HG02973 (cell line): ENCODE measurements around the gene NT5C2.
A peak's percentile ranks its signal among the peaks of the same experiment; 100 is the strongest.

Experiments used
- ATAC-seq: cut with Tn5 transposase; IDR thresholded peaks from one replicate; pipeline ENCODE4 v1.9.1; 2021; ENCODE audit warnings: moderate library complexity; ENCODE audit not compliant: unreplicated experiment

NT5C2 gene

DNA sequence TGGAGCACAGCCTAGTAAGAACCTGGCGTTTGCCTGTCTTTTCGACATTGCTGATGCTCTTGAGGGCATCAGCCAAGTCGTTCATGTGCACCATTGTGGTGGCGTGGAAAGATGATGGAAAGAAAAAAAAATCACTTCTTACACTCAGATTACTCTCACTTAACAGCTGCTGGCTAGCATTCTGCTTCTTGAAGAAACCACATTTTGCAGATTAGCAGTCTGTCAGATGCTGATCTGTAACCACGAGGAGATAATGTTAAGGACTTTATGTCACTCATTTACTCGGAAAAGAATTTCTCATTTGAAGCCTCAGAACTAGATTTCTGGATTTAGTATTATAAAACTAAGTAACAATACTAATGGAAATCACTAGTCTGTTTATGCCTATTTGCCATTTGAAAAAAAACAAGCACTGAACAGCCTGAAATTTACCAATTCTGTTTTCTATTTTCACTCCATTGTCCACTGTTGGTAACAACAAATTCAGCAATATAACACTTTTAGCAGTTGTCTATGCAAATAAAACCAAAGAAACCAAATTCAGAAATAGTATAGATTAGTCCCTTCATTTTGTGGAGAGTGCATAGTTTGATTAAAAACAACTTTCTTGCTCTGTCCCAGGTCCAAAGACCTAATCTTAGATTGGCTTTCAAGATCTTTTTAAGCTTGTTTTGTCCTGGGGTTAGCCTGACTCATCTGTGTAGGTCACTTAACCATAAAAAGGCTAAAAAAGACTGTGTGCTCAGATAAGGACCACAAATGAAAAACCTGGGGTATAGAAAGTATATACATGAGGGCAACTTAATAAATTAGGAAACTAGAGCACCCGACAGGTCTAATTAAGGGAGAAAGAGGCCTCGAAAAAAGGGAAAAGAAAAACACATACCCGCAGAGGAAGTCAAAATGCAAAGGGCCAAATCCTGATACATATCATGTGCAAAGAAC, 67.5 kb downstream of the NT5C2 start:
- peak; percentile 82 for ATAC-seq

GRCh38 chr10:103124420-103125096, 68.5 kb downstream of the NT5C2 start:
- no peak for ATAC-seq

DNA sequence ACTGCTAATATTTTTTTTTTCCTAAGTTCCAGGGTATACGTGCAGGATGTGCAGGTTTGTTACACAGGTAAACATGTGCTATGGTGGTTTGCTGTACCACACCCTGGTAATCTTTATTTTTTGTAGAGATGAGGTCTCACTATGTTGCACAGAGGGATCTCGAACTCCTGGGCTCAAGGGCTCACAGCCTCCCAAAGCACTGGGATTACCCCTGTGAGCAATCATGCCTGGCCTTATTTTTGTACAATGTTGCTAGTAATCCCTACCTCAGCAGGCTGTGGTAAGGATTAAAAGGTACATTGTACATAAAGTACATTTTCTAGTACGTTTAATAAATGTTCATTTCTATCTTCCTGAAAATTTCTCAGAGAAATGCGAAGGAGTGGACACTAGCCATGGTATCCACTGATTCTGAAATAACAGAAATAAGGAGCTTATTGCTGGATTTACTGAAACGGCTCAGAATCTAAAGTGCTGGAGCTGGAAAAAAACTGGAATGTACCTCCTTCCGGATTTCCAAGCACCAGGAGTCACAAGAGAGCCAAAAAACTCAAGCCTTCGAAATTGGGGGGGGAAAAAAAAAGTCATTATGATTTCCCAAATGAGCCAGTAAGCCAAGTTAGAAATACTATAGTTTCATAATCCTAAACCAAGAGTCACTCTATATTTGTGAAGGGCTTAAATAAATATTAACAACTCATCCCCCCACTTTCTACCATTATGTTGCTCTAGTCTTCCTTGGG, 69.6 kb downstream of the NT5C2 start:
- no peak for ATAC-seq

DNA sequence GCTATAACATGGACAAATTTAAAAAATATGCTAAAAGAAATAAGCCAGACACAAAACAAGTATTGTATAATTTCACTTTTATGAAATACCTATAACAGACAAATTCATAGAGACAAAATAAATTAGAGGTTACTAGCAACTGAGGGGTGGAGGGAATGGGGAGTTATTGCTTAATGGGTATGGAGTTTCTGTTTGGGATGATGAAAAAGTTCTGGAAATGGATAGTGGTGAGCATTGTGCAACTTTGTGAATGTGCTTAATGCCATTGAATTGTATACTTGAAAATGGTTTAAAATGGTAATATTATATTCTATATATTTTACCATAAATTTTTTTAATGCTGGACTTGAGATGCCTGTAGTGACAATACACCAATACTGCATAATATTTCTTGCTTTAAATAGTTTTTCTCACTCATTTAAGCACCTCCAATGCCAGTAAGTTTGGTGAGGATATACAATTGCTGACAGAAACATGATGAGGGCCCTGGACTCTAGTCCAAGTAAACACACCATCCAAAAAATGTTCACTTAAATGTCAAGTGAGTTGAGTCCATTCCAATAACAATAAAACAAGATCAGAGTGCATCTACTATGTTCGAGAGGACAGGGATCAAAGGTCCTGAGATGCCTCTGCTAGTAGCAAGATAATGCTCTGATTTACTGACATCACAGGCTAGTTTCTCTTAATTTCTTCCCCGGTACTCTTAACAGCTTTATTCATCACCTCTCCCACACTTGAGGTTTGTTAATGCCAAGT, 71.9 kb downstream of the NT5C2 start:
- no peak for ATAC-seq

DNA sequence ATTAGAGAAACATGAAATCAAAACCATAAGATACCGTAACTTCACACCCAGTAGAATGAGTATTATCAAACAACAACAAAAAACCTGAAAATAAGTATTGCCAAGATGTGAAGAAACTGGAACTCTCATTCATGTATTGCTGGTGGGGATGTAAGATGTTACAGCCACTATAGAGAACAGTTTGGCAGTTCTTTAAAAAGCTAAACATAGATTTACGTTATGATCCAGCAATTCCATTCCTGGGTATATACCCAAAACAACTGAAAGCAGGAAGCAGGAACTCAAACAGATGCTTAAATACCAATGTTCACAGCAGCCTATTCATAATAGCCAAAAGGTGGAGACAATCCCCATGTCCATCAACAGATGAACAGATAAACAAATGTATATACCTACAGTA, 72.5 kb downstream of the NT5C2 start:
- ATAC-seq = no peak

GRCh38 chr10:103117247-103117646, 75.8 kb downstream of the NT5C2 start:
- no peak for ATAC-seq

- ATAC-seq = no peak
Observed at GRCh38 chr10:103114876-103115275, 78.2 kb downstream of the NT5C2 start.

- peak; percentile 64 for ATAC-seq
Observed at GRCh38 chr10:103111918-103112877, 80.9 kb downstream of the NT5C2 start.

DNA sequence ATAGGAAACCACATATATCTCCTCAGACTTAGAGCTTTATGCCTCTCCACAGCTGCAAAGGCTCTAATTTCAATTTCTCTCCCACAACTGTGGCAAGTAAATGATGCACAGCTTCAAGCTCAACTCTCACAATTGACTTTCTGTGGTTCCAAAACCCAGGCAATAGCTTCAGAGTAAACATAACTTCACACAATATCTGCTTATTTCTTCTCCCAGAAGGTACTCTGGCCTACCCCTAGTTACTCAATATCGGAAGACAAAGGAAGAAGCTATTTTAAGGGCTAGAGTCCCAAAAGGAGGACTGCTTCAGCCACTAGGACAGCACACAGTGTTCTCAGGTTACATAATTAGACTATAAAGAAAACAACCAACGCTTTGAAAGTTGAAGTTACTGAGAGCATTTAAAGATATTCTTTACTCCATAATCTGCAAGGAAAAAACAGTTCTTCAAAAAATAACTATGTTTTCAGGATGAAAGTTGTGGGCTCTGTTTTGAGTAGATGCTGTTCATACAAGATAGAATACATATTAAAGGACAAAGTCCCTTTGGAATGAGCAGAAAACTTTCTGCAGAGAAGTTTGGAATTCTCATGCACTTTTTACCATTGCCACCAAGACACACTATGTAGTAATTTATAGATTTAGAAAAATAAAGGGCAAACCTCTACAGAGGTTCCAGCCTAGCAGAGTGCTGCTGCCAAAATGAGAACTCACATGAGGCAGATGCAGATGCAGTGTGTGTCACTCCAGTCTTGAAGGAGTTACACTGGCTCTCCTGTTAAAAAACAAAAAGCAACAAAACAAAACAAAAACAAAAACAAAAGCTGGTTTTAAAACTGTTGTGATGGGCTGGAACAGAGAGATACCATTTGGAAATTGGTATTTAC, 81.8 kb downstream of the NT5C2 start:
- ATAC-seq = peak; percentile 64

GRCh38 chr10:103110407-103110806, 82.7 kb downstream of the NT5C2 start:
- no peak for ATAC-seq

DNA sequence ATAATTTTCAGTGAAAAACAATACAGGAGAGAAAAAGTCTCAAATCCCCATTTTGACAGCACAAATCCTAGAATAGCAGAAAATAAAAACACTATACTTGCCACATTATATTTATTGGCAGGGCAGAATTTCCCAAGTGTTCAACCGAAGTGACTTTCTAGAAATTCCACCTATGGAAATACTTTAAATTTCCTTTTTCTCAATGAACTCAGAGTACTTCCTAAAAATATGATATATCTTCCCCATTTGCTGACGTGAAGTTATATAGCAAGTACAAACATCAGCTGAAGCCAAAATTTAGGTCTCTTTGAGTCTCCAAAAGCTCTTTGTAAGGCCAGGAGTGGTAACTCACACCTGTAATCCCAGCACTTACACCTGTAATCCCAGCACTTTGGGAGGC, 83.3 kb downstream of the NT5C2 start:
- ATAC-seq = no peak

GRCh38 chr10:103106539-103106938, 86.5 kb downstream of the NT5C2 start:
- no peak for ATAC-seq

GRCh38 chr10:103105462-103105861, 87.6 kb downstream of the NT5C2 start:
- ATAC-seq = no peak

GRCh38 chr10:103104721-103105120, 88.4 kb downstream of the NT5C2 start:
- ATAC-seq = no peak

GRCh38 chr10:103103989-103104388, 89.1 kb downstream of the NT5C2 start:
- no peak for ATAC-seq

DNA sequence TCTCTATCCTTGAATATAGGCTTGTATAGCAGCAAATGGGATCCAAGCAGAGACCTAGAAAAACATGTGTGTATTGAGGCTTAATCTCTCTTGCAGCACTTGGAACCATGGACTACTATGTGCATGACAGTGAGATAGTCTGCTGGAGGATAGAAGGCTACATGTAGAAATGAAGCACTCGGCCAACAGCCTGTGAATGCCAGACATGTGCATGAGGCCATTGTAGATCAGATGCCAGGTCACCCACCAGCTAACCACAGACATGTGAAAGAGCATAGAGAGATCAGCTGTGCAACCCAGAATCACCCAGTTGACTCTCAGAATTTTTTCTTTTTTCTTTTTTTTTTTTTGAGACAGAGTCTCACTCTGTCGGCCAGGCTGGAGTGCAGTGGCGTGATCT, 90.9 kb downstream of the NT5C2 start:
- no peak for ATAC-seq

DNA sequence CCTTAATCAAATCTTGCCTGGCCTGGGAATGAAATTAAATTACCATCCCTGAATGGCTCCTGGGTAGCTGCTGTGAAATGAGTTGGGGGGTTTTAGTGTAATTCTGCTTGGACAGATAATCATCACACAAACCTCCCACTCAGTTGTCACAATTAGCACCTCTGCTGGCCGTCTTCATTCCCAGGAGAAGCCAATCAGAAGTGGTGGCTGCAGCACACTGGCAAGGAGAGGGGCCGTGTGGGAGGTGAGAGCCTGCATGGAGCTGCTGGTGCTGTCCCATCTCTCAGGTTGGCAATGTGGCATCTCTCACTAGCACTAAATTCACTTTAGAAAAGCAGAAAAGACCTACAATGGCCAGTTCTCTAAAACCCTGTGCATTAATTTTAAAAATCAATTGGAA, 92.5 kb downstream of the NT5C2 start:
- ATAC-seq = no peak

DNA sequence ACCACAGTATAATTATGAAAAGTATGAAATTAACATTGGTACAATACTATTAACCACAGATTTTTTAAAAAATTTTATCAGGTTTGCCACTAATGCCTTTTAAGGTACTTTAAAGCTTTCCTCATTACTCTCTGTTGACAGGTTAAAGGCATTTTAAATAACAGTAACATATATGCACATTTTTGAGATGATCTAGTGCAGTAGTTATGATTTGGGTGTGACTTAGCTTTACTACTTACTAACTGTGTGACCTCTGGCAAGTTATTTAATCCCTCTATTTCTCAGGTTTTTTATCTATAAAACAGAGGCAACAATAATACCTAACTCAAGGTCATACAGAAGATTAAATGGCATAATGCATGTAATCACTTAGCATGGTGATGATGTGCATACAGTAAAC, 94.8 kb downstream of the NT5C2 start:
- no peak for ATAC-seq

- no peak for ATAC-seq
Observed at GRCh38 chr10:103096130-103096529, 96.9 kb downstream of the NT5C2 start.
